PFSK-1 (cell line): ENCODE measurements around the gene CABP5.

Experiments
- POLR2AphosphoS5 ChIP-seq: IDR thresholded peaks from 2 replicates; pipeline ENCODE4 v1.6.1; 2012; ENCODE audit warnings: low read depth, mild to moderate bottlenecking, control low read depth, low read length, moderate library complexity
- TAF1 ChIP-seq: IDR thresholded peaks from 2 replicates; pipeline ENCODE4 v1.6.1; 2012; ENCODE audit warnings: low read length, control low read depth, borderline replicate concordance; ENCODE audit not compliant: insufficient read depth

DNA sequence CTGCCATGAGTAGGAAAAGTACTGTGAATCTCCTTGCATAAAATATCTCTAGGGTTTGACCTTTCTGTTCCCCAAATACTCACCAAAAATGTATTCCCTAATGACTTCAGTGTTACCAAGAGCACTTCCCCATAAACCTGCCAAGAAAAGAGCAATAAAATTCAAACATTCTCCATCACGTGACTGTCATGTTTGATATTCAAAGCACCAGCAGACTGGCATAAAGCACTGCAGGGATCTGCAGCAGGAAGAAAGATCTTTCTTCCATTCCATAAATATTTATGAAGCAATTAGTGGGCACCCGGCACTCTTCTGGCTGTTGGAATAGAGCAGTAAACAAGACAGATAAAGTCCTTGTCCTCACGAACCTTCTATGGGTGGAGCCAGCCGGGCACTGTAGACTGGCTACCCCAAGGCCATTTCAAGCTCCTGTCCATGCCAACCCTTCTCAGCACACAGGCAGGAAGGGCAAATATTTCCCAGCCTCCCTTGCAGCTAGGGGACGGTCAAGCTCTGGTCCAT, 46.5 kb upstream of the CABP5 start:
- TF ChIP-seq POLR2AphosphoS5 (no peak), TAF1 (no peak)
